OCI-LY3 (cell line): Measurements from ENCODE around the gene RABL2B.
"Not testable (repeated sequence)": the region's sequence is repeated elsewhere in the genome, so short reads cannot be mapped to it uniquely, and the experiment has no call there.

ENCODE experiments used
- CTCF ChIP-seq: fragments of 200-600, 300-600 bp; sonication (generic); IDR thresholded peaks from 2 replicates; pipeline ENCODE4 v1.5.1; 2014; ENCODE audit warnings: antibody characterized with exemption, low read length, low read depth
- EZH2phosphoT487 ChIP-seq: fragments of 200-600 bp; shearing (Covaris generic); IDR thresholded peaks from 2 replicates; pipeline ENCODE4 v1.6.1; 2018; ENCODE audit warnings: antibody characterized with exemption, mixed run types, low read depth

- not testable (repeated sequence) for TF ChIP-seq EZH2phosphoT487, CTCF
Observed at GRCh38 chr22:50783033-50783879, at the start of gene RABL2B.
